Smooth muscle cell of the brain vasculature (primary cell): ENCODE measurements around the gene PM20D2.

Source experiments
- DNase-seq: peaks from one replicate; pipeline ENCODE4 v3.0.0-alpha.2; 2012; ENCODE audit warnings: low read depth, low spot score

Gene PM20D2

DNA sequence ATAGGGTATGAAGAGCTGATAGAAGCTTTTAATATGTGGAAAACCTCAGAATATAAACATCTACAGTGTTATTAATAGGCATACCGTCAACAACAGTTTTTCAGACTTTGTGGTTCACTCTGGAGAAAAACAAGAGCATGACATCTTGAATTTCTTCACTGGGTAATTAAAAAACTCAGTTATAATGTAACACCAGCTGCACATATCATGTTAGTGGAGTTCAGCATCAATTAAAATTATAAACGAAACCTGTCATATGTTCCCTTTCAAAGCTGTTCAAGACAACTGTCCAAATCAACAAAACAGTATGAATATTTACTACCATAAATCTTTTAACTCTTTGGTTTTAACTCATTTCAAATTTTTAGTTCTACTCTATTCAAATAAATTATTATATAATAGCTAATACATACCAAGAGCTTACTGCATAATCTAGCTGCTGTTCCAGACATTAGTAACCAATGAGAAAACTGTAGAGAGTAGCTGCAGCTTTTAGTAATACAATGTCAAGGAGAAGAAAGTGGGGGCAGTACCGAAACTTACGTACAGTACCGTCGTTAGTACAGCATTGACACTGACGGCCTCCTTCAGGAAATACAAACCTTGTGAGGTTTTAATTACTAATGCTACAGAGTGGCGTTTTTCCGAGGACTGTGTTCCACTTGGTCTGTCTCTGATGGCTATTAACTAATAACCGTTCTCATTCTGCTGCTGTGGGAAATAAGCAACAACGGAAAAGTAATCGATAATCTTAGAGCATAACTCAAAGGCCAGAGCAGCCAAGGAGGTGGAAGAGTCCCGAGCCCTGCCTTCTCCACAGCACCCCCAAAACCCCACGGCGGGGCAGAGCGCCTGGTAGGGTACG is 532 bp upstream of the PM20D2 start:
- no peak for DNase-seq

DNA sequence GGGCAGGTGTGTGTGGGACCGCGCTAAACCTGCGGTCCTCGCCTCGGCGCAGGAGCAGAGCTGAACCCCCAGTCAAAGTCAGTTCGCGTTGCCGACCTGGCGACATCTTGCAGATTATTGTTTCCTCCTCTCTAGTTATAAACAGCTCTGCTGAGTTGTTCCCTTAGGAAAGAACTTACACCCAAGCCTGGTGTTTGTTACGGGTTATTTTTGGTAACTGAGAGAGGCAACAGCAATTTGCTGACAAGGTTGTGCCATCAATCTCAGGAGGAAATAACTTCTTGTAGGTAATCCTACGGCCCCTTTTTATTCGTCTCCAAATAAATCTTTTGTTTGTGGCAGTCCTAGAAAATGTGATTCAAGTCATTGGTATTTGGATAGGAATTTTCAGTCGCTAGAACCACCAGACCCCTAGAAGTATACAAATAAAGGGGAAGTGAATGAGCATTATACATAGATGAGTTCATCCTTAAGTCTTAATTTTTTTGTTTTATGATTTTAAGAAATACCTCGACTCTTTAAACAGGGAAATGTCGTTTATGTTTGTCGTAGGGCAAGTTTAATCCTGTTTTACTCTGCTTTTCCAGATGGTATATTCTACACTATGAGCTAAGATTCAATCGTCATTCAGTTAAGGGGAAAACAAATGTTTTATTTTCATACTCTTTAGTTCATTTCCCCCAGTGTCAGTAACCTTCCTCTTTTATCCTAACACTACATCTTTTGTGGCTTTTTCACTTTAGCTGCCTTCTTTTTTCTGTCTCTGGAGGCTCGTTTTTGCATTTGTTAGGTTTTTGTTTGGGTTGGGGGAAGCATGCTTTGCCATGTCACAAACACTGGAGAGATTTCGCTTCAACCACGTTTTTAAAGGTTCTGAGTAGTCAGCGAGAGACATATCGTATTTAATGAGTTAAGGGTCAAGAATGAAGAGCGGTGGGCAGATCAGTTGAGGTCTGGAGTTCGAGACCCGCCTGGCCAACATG is 1.2 kb downstream of the PM20D2 start:
- no peak for DNase-seq

DNA sequence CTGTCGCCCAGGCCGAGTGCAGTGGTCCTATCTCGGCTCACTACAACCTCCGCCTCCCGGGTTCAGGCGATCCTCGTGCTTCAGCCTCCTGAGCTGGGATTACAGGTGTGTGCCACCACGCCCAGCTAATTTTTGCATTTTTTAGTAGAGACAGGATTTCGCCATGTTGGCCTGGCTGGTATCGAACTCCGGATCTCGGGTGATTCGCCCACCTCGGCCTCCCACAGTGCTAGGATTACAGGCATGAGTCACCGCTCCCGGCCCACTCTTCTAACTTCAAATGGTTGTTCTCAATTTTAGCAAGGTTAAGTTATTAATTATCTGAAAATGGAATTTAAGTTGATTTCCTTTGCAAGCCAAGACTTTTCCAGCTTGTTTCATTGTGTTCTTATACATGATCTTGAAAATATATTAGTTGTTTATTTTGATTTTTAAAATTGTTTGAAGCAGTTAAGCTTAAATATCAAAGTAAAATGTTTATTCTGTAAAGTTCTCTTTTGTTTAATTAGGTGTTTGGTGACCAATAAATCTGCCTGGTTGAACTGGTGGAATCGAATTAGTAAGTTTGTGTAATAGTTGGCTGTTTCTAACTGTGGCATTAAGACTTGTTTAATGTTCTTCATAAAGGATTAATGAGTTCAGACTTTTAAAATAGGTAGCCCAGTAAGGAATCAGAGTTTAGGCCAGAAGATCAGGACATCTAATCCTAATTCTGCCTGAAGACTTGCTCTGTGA is 2.3 kb downstream of the PM20D2 start:
- no peak for DNase-seq

DNA sequence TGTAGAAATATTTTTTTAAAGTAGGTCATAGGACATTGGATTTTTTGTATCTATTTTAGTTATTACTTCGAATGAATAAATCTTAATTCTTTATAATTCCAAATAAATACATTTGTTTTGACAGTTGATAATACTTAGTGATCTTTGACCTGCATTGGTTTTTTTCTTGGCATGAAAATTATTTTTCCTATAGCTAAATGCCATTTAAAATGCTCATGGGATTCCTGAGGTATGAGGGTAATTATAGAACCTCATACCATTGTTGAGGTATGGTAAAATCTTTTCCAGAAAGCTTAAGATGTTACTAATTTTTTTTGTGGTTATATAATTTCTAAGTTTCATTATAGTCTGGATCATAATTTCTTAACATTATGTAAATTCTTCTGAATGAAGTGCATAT is 8.3 kb downstream of the PM20D2 start:
- DNase-seq, result no peak

DNA sequence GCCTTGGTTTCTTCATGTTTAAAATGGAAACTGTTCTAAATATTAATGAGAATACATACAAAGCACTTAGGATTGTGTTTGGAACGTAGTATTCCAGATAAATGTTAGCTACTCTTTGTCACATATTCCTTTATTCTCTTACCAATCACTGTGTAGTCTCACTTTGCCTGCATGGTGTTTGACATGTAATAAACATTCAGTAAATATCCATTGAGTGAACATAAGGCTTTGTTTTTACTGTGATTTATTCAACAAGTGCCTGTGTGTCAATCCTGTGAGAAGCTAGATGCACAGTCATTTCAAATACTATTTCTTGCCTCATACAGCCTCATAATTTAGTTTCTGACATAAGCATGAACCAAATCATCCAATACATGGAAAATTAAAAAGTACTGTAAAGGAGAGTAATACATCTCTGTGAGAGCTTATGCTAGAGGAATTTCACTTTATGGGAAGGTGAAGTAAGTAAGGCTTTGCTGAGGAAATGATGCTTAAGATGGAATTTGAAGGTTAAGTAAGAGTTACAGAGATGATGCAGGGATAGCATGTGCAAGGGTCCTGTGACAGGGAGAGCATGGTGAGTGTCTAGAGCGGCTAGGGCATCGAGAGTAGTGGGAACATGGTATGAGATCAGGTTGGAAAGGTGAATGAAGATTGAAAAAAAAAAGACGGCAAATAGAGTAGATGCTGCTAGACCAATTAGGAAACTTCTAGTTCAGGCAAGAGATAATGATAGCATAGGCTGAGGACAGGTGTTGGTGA is 14.7 kb downstream of the PM20D2 start:
- DNase-seq, result no peak

DNA sequence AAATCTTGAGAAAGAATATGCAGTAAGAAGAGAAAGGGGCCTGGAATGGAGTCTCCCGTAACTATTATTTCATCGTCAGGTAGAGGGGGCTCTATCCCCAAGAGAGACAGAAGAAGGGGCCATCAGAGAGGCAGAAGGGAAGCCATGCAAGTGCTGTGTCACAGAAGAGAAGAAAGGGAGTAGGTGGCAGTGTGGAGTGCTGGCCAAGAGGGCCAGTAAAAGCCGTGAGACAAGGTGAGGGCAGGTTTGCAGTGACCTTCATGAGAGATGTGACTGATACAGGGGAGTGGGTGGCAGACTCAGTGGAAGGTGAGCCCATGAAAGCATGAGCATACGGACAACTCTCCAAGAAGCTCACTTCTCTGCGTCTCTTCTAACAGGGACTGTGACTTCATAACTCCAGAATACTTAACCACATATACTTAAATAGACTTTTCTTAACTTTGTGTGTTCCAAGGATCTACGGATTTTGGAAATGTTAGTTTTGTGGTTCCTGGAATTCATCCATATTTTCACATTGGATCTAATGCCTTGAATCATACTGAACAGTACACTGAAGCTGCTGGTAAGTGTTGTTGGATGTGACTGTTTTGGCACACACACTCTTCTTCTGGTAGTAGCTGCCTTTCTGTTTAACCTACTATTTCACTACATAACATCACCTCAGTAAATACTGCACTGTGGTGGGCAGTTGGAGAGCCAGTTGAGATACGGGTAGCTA is 15.6 kb downstream of the PM20D2 start:
- no peak for DNase-seq

DNA sequence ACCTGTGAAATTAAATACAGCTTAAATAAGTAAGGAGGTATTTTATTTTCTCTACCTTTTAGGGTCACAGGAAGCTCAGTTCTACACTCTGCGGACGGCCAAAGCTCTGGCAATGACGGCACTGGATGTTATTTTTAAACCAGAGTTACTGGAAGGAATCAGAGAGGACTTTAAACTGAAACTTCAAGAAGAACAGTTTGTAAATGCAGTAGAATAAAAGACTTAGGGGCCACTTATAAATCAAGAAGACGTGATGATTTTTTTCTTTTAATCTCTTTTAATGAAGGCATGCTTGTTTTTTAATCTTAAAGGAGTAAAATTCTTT is 16.2 kb downstream of the PM20D2 start:
- no peak for DNase-seq

DNA sequence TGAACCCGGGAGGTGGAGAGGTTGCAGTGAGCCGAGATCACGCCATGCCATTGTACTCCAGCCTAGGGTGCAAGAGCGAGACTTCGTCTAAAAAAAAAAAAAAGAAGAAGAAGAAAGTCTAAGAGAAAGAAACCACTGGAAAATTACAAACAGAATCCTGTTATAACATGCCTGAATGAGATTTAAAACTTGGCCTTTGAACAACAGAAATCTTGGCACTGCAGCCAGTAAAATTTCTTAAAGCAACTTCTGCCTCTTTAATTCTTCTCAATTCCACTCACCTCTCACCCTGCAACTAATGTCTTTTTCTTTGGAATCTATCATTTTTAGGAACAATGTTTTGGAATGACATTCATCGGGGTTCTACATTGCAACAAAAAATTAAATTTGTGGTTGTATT is 26.3 kb downstream of the PM20D2 start:
- no peak for DNase-seq

DNA sequence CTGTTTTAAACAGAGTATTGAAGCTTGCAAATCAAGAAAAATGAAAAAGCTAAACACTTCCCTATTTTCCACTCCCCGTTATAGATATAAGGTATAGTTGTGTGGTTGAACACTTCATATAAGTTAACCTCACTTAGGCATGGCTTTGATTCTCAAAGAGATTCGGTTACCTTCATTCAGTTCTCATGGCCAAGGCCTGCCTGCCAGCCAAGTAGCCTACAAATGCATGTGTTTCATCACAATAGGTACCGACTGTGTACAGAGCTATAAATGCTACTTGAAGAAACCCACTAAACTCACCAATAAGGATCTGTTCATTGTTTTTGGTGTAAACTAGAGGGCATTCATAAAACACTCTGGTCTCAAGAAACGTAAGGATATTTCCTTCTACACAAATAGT is 27.8 kb downstream of the PM20D2 start:
- no peak for DNase-seq

DNA sequence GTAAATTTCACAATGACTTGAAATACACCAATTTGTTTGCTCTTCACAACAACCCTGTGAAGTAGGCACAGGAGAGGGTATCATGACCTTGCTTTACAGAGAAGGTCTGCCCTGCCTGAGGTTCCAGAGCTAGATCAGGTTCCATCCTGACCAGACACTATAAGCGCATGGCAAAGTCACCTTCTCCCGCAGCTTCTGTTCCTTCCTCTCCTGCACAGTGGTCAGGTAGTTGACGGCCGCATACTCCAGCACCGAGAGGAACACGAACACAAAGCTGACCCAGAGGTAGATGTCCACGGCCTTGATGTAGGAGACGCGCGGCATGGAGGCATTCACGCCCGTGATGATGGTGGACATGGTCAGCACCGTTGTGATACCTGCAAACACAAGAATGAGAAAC is 34.3 kb downstream of the PM20D2 start:
- DNase-seq, result no peak

DNA sequence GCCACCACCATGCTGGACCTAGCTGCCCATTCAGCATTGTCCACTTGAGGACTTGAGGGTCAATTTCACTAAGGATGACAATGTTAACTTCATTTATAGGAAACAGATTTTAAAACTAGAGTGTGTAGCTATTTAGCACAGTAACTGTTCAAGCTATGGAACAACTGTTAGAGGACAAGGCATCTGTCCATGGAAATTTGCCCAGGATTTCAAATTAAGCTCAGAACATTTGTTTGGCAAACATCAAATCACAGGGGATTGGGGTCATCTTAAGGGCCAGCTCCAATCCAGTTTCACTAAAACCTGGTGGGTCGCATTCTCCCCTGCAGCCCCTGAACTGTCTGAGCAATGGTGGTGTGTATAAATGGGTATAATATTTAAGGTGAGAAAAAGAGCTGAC is 35.1 kb downstream of the PM20D2 start:
- no peak for DNase-seq

DNA sequence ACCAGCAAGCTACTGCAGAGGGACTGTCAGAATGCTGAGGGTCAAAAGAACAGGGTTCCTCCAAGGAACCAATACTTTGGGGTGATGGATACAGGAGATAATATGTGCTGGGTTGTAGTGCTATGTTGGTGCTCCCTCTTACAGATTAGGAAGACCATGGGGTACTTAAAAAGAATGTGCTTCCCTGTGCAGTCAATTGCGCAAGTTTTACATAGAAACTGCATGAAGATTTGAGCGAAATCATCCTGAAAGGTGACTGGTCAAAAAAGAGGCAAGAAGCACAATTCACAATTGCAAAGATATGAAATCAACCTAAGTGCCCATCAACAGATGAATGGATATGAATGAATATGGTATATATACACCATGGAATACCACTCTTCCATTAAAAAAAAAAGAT is 37.4 kb downstream of the PM20D2 start:
- DNase-seq, result no peak

DNA sequence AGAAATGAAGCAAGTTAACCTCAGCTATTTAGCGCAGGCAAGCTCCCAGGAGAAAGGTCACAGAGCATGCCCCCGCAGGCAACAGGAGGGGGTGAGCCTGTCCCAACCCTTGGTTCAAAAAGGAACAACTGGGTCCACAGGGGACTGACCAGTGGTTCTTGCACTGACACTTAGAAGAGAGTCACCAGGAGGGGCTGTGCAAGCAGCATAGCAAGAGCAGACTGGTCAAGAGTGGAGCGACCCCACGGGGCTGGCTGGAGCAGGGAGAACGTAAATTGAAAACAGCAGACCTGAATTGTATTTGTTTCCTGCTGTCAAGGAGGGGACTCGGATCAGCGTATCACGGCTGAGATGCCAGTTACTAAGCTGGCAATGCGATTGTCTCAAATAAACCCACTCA is 38.5 kb downstream of the PM20D2 start:
- DNase-seq, result no peak

DNA sequence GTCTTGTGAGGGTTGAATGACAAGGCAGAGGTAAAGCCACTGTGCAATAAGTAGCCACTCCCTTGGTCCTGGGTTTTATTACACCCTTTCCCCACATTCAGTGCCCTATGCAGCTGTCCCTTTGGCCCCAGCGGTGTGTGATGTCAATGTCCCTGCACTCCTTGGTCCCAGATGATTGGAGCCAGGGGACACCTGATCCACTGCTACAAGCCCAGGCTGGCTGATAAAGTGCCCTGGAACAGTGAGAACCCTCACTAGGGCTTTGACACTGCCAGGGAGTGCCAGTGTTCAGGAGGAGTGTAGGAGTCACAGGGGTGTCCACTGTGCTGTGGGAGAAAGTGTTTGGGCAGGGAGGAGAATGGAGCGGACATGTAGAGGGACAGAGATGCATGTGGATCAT is 40.9 kb downstream of the PM20D2 start:
- no peak for DNase-seq

DNA sequence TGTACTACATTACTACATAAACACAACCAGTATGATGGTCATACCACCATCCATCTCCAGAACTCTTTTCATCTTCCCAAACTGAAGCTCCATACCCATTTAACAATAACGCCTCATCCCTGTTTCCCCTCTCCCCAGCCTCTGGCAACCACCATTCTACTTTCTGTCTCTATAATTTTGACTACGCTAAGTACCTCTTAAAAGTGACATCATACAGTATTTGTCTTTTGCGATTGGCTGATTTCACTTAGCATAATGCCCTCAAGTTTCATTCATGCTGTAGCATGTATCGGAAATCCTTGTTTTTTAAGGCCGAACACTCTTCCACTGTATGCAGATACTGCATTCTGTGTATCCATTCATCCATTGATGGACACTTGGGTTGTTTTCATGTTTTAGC is 41.6 kb downstream of the PM20D2 start:
- no peak for DNase-seq

DNA sequence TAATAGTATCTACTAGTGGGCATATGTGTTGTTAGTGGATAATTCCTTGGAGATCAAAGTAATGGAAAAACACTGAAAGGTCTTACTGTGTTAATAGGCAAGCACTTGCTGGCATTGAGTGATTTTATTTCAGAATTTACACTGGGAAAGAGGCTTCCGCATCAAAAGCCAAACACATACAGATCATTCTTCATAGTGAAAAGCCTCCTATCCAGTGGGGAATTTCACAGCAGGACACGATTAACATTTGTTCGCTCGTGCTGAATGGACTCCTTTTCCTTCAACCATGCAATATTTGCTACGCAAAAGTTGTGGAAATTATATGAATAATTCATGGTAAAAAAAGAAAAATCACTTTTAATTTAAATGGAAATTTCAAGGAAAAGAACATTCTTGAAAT is 44.9 kb downstream of the PM20D2 start:
- DNase-seq, result no peak

DNA sequence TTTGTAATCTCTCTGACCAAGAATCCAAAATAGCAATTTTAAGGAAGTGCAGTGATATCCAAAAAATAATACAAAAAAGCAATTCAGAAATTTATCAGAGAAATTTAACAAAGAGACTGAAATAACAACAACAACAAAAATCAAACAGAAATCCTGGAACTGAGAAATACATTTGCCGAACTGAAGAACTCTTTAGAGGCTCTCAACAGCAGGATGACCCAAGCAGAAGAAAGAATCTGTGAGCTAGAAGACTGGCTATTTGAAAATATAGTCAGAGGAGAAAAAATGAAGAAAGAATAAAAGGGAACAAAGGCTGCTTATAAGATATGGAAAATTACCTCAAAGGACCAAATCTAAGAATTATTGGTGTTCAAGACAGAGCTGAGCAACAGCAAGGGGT is 48.7 kb downstream of the PM20D2 start:
- DNase-seq, result no peak

DNA sequence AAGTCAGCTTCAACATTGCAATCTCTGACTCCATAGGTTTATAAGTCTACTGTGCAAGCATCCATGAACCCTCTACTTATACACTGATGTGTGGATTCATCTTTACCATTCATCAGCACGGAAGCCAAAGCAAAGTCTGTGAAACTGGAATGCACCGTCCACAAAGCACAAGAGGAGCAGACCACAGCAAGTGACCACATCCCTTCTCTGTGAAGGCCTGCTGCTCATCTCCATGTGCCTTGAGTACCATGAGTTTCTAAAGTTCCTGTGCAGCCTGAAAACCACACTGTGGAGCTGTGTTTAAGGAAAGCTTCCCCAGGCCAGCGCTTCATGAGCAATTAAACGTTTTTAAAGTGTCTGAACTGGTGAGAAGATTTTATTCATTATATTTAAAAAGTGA is 51.3 kb downstream of the PM20D2 start:
- DNase-seq, result no peak

DNA sequence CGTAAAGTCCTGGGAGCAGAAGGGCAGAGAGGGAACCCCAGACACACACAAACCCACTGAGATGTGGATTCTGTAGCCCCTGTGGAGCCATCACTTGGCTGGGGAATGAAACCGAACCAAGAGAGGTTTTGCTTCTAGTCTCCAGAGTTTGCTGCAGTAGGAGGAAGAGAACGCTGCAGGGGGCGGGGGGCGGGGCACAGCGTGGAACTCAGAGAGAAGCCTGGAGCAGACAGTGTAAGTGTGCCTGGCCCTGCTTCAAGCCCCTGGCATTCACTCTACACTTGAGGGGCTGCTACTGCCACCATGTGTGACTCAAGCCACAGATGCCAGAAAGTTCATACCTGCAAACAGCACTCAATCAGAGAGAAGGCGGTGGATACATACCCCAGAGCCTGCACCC is 52.4 kb downstream of the PM20D2 start:
- DNase-seq, result no peak

DNA sequence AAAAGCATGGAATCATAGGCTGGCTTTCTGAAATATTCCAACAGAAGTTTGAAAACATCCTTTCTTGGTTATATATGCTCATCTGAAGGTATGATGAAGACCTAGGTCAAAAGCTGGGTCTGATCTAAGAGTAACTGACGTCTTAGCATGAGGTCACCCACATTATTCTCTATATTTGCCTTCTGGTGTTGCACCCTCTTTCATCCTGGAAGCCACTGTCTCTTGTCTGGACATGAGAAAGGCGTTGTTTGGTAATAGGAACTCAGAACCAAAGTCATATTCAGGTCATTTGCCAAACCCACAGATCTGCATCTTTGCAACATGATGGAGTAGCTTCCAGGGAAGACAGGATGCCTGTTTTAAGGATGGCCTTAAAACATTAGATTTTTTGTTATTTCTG is 53.7 kb downstream of the PM20D2 start:
- no peak for DNase-seq

DNA sequence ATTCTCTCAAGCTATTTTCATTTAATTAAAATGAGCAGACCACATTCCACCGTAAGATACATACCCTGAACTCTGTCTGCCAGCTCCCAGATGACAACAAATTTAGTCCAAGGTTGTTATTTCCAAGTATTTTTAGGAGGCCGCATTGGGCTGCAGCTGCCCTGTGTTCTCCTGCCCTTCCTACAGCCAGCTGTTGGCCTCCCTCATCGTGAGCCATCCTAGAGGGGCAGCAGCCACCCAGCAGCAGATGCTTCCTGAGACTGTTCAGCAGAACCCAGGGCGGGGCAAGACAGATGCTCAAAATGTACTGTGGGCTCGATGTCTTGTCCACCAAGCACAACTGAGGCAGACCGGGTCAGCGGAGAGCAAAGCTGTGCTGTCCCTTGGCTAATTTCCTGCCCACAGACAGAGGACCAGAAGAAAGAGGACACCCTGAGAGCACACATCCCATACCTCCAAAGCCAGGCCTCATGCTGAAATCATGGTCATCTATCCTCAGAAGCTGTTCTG is 54.9 kb downstream of the PM20D2 start:
- DNase-seq, result no peak
